ENCODE measurements around the gene CLEC18C.
"Not testable (repeated sequence)": the region's sequence is repeated elsewhere in the genome, so short reads cannot be mapped to it uniquely, and the experiment has no call there.

CLEC18C gene

GRCh38 chr16:70200063-70200462 is 26.5 kb downstream of the CLEC18C start:
- H3K36me3 Mint-ChIP-seq (ENCODE audit: insufficient read depth); H3K4me1 Mint-ChIP-seq: not testable (repeated sequence)

GRCh38 chr16:70203508-70203907 is 29.9 kb downstream of the CLEC18C start:
- DNase-seq (ENCODE audit: low spot score in 2 of 2); H3K27ac Mint-ChIP-seq (ENCODE audit: low read depth); ATAC-seq (replicated peaks; ENCODE audit: extremely low read depth, poor library complexity, severe bottlenecking); H3K4me1 Mint-ChIP-seq; H3K4me3 Mint-ChIP-seq; H3K9me3 Mint-ChIP-seq; H3K36me3 Mint-ChIP-seq (ENCODE audit: insufficient read depth); H3K27me3 Mint-ChIP-seq: not testable (repeated sequence)

More at GRCh38 chr16:70200063-70200462, 26.5 kb downstream of the CLEC18C start:
- not testable (repeated sequence) for H3K27ac Mint-ChIP-seq (ENCODE audit: low read depth); DNase-seq (ENCODE audit: low spot score in 2 of 2); H3K9me3 Mint-ChIP-seq; ATAC-seq (replicated peaks; ENCODE audit: extremely low read depth, poor library complexity, severe bottlenecking); H3K27me3 Mint-ChIP-seq; H3K4me3 Mint-ChIP-seq

- H3K4me1 Mint-ChIP-seq; H3K27ac Mint-ChIP-seq (ENCODE audit: low read depth); H3K9me3 Mint-ChIP-seq; H3K36me3 Mint-ChIP-seq (ENCODE audit: insufficient read depth); H3K4me3 Mint-ChIP-seq; H3K27me3 Mint-ChIP-seq; DNase-seq (ENCODE audit: low spot score in 2 of 2); ATAC-seq (replicated peaks; ENCODE audit: extremely low read depth, poor library complexity, severe bottlenecking): not testable (repeated sequence)
Observed at GRCh38 chr16:70204010-70204409, 30.4 kb downstream of the CLEC18C start.

- not testable (repeated sequence) for H3K27ac Mint-ChIP-seq (ENCODE audit: low read depth); H3K27me3 Mint-ChIP-seq; H3K4me1 Mint-ChIP-seq; H3K4me3 Mint-ChIP-seq; H3K36me3 Mint-ChIP-seq (ENCODE audit: insufficient read depth); H3K9me3 Mint-ChIP-seq; DNase-seq (ENCODE audit: low spot score in 2 of 2); ATAC-seq (replicated peaks; ENCODE audit: extremely low read depth, poor library complexity, severe bottlenecking)
Observed at GRCh38 chr16:70204668-70205405, 31.2 kb downstream of the CLEC18C start.

GRCh38 chr16:70206382-70206781 is 32.8 kb downstream of the CLEC18C start:
- H3K9me3 Mint-ChIP-seq; H3K27me3 Mint-ChIP-seq; H3K27ac Mint-ChIP-seq (ENCODE audit: low read depth); DNase-seq (ENCODE audit: low spot score in 2 of 2); H3K4me3 Mint-ChIP-seq; H3K4me1 Mint-ChIP-seq; ATAC-seq (replicated peaks; ENCODE audit: extremely low read depth, poor library complexity, severe bottlenecking): not testable (repeated sequence)
- peaks cover 10% of the 10 kb centered on the region for H3K36me3 Mint-ChIP-seq (ENCODE audit: insufficient read depth)

GRCh38 chr16:70218586-70218985 is 45.0 kb downstream of the CLEC18C start:
- H3K36me3 Mint-ChIP-seq (ENCODE audit: insufficient read depth), result peaks cover 37% of the 10 kb centered on the region
- ATAC-seq (replicated peaks; ENCODE audit: extremely low read depth, poor library complexity, severe bottlenecking); H3K27me3 Mint-ChIP-seq; DNase-seq (ENCODE audit: low spot score in 2 of 2); H3K4me3 Mint-ChIP-seq; H3K27ac Mint-ChIP-seq (ENCODE audit: low read depth); H3K9me3 Mint-ChIP-seq: not testable (repeated sequence)
- peaks cover 11% of the 10 kb centered on the region for H3K4me1 Mint-ChIP-seq

GRCh38 chr16:70222574-70222973 is 49.0 kb downstream of the CLEC18C start:
- H3K4me3 Mint-ChIP-seq; H3K9me3 Mint-ChIP-seq; ATAC-seq (replicated peaks; ENCODE audit: extremely low read depth, poor library complexity, severe bottlenecking); H3K27me3 Mint-ChIP-seq; DNase-seq (ENCODE audit: low spot score in 2 of 2): not testable (repeated sequence)
- H3K36me3 Mint-ChIP-seq (ENCODE audit: insufficient read depth), result peaks cover 44% of the 10 kb centered on the region
- H3K4me1 Mint-ChIP-seq, result peaks cover 16% of the 10 kb centered on the region
- peak overlapping the region; percentile 66 for H3K27ac Mint-ChIP-seq (ENCODE audit: low read depth)

GRCh38 chr16:70223216-70223615 is 49.6 kb downstream of the CLEC18C start:
- H3K27me3 Mint-ChIP-seq; H3K4me3 Mint-ChIP-seq; ATAC-seq (replicated peaks; ENCODE audit: extremely low read depth, poor library complexity, severe bottlenecking); H3K9me3 Mint-ChIP-seq; DNase-seq (ENCODE audit: low spot score in 2 of 2): not testable (repeated sequence)
- H3K4me1 Mint-ChIP-seq, result peaks cover 16% of the 10 kb centered on the region
- peak overlapping the region; percentile 66 for H3K27ac Mint-ChIP-seq (ENCODE audit: low read depth)
- H3K36me3 Mint-ChIP-seq (ENCODE audit: insufficient read depth), result peaks cover 45% of the 10 kb centered on the region

GRCh38 chr16:70223971-70224513 is 50.5 kb downstream of the CLEC18C start:
- not testable (repeated sequence) for H3K9me3 Mint-ChIP-seq; ATAC-seq (replicated peaks; ENCODE audit: extremely low read depth, poor library complexity, severe bottlenecking); H3K4me3 Mint-ChIP-seq; H3K27me3 Mint-ChIP-seq; DNase-seq (ENCODE audit: low spot score in 2 of 2)
- Mint-ChIP-seq H3K36me3 (ENCODE audit: insufficient read depth) (peaks cover 46% of the 10 kb centered on the region), H3K4me1 (peaks cover 16% of the 10 kb centered on the region), H3K27ac (ENCODE audit: low read depth) (peak overlapping the region; percentile 66)

- not testable (repeated sequence) for H3K27me3 Mint-ChIP-seq; H3K4me3 Mint-ChIP-seq; H3K27ac Mint-ChIP-seq (ENCODE audit: low read depth); DNase-seq (ENCODE audit: low spot score in 2 of 2); H3K9me3 Mint-ChIP-seq; ATAC-seq (replicated peaks; ENCODE audit: extremely low read depth, poor library complexity, severe bottlenecking)
- Mint-ChIP-seq H3K4me1 (peaks cover 16% of the 10 kb centered on the region), H3K36me3 (ENCODE audit: insufficient read depth) (peaks cover 46% of the 10 kb centered on the region)
Observed at GRCh38 chr16:70224645-70225044, 51.1 kb downstream of the CLEC18C start.

GRCh38 chr16:70225430-70225829 is 51.8 kb downstream of the CLEC18C start:
- not testable (repeated sequence) for DNase-seq (ENCODE audit: low spot score in 2 of 2)

GRCh38 chr16:70226024-70226423 is 52.4 kb downstream of the CLEC18C start:
- DNase-seq (ENCODE audit: low spot score in 2 of 2); ATAC-seq (replicated peaks; ENCODE audit: extremely low read depth, poor library complexity, severe bottlenecking); H3K4me3 Mint-ChIP-seq; H3K9me3 Mint-ChIP-seq; H3K27ac Mint-ChIP-seq (ENCODE audit: low read depth); H3K27me3 Mint-ChIP-seq: not testable (repeated sequence)
- Mint-ChIP-seq H3K4me1 (peaks cover 16% of the 10 kb centered on the region), H3K36me3 (ENCODE audit: insufficient read depth) (peaks cover 43% of the 10 kb centered on the region)

More at GRCh38 chr16:70225430-70225829, 51.8 kb downstream of the CLEC18C start:
- H3K27me3 Mint-ChIP-seq; H3K4me3 Mint-ChIP-seq; H3K9me3 Mint-ChIP-seq; H3K27ac Mint-ChIP-seq (ENCODE audit: low read depth); ATAC-seq (replicated peaks; ENCODE audit: extremely low read depth, poor library complexity, severe bottlenecking): not testable (repeated sequence)
- Mint-ChIP-seq H3K4me1 (peaks cover 16% of the 10 kb centered on the region), H3K36me3 (ENCODE audit: insufficient read depth) (peaks cover 41% of the 10 kb centered on the region)

GRCh38 chr16:70231831-70232230 is 58.2 kb downstream of the CLEC18C start:
- H3K4me3 Mint-ChIP-seq; H3K27me3 Mint-ChIP-seq; DNase-seq (ENCODE audit: low spot score in 2 of 2); H3K9me3 Mint-ChIP-seq; H3K4me1 Mint-ChIP-seq; ATAC-seq (replicated peaks; ENCODE audit: extremely low read depth, poor library complexity, severe bottlenecking); H3K27ac Mint-ChIP-seq (ENCODE audit: low read depth): not testable (repeated sequence)
- H3K36me3 Mint-ChIP-seq (ENCODE audit: insufficient read depth), result peaks cover 66% of the 10 kb centered on the region

All from central memory CD8-positive, alpha-beta T cell (primary cell).